GM19043 (cell line): ENCODE results near the gene ACADVL.

Source experiments
- ATAC-seq: cut with Tn5 transposase; IDR thresholded peaks from one replicate; pipeline ENCODE4 v1.9.1; 2021; ENCODE audit warnings: low read depth; ENCODE audit not compliant: unreplicated experiment

Gene ACADVL

DNA sequence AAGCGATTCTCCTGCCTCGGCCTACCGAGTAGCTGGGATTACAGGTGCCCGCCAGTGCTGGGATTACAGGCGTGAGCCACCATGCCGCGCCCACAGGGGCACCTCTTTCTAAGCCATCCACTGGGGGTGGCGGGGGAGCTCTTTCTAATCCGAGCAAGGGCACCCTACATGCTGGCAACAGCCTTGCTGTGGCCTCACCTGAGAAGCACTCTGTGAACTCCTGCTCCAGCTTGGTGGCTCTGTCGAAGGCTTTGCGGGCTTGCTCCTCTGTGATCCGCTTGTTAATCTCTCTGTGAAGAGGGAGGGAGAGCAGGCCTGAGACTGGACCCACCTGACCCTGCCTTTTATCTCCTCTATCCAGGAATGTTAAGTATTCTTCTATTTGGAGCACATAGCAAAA is 28.7 kb upstream of the ACADVL start:
- ATAC-seq, result no peak

DNA sequence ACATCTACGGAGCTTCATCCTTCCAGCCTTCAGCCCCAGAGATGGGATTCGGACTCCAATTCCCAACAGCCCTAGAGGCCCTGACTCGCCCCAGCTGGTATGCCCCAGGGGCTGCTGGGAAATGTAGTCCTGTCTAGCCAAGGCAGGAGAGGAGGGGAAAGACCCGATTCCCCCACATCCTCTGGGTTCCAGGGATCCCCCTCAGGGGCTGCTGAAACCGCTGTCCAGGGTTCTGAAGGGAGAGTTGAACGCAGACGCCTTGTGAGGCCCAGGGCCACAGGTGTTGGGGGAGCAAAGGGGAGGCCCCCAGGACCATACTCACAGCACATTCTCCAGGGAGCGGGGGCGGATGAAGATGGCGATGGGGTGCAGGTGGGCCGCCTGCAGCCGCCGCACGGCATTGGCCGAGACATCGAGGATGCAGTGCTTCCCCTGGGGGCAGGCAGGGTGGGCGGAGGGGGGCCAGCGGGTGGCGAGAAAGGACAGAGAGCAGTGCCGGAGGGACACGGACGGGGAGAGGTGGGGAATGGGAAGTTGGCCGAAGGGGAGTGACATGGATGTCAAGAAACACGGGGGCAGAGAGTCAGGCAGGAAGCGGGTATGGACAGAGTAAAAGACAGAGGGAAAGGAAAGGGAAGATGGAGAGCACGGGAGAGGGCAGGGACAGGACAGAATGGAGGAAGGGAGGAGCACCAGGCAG is 28.0 kb upstream of the ACADVL start:
- ATAC-seq, result no peak

DNA sequence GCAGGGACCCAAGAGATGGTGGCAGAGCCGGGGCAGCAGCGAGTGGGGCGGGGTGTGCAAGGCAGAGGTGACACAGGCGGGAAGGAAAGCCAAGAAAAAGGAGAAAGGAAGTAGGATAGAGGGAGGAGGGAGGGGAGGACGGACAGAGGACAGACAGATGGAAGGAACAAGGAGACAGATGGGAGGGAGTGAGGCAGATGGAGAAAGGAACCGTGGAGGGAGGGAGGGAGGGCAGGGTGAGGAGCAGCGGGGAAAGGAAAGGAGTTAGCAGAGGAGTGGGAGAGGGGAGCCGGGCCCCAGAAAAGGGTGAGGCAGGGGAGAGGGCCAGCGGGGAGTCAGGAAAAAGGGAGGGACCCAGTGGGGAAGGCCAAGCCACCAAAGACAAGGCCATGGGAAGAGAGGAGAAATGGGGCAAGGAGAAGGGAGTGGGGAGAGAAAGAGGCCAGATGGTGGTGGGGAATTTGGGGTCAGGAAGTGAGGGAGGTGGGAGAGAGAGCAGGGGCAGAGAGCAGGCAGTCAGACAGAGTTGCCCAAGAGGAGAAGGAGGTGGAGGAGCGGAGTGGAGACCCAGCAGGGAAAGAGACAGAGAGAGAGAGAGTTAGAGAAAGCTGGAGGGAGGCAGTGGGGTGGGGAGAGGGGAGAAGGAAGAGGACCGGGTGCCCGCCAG is 27.3 kb upstream of the ACADVL start:
- ATAC-seq, result no peak

DNA sequence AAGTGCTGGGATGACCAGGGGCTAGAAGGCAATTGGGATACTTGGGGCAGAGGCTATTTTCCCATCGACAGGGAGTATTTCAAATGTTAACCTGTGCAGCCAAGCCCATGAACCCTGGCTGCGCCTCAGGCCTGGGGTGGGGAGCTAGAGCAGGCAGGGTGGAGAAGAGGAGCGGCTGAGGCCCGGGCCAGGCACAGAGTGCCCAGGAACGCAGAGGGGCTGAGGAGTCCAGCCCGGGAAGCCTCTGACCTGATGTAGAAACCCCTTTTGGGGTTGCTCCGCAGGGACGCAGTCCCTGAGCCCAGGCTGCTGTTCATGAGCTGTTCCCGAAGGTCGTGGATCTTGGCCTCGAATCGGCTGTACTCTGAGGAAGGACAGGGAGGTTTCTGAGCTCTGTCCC is 23.8 kb upstream of the ACADVL start:
- no peak for ATAC-seq

DNA sequence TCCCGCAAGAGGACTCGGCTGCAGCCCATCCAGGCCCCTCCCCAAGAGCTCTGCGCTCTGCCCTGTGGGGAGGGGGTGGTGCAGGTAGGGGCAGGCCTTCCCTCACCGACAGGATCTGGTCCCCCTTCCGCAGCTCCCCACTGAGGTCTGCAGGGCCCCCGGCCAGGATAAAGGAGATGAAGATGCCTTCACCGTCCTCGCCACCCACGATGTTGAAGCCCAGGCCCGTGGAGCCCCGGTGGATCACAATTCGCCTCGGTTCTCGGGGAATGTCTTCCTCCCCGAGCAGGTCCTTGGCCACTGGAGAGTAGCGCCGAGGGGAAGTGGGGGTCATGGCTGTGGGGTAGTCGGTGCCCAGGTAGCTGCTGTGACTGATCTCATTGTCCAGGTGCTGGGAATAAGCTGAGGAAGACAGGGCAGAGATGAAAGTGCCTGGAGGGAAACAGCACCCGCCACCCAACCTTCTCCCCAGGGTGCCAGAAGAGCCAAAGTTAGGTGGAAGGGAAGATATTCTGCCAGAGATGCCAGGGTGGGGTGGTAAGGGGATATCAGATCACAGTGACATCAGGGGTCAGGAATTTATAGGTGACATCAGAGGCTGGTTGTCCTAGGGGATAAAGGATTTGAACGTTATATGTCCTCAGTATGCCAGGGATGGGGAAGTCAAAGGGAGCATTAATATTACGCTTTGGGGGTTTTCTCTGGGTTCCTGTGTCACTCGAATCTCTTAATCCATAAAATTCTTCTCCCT is 22.9 kb upstream of the ACADVL start:
- ATAC-seq, result no peak

- ATAC-seq, result no peak
Observed at GRCh38 chr17:7203391-7203790, 16.3 kb upstream of the ACADVL start.

- no peak for ATAC-seq
Observed at GRCh38 chr17:7204336-7204735, 15.4 kb upstream of the ACADVL start.

DNA sequence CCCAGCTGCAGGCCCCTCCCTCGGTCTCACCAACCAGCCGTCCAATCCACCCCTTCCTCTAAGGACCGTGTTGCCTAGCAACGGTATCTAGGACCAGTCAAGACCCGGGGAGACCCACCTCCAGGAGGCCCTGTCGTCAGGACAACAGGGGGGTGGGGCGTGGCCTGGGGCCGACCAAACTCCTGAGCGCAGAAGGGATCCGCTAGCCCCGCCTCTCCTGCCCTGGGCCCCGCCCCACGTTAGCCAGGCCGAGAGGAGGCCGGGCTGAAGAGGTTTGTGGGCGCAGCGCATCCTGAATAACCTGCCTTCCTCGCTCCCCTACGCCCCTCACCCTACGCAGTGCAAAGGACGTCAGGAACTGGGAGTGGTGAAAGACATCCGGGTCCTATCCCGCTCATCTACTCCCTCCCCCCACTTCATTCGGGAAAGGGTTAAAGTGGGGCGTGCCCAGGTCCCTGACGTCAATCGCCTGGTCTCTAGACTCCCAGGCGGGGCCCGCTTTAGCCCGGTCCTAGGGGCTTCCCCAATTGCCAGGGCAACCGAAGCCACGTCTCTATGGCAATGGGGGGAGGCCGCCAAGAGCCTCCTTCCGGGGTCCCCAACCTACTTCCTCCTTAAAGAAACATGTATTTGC is 14.8 kb upstream of the ACADVL start:
- ATAC-seq, result peak; percentile 81

DNA sequence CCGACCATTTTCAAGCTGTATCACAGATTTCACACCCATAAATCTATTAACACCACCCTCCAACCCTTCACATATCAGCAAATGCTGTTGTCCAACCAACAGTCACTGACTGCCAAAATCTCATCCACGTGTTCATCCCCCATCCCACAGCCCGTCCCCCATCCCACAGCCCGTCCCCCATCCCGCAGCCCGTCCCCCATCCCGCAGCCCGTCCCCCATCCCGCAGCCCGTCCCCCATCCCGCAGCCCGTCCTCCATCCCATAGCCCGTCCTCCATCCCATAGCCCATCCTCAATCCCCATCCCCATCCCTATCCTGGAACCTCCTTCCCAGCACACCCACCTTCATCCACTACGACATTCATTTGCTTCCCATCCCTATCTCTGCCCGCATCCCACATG is 14.2 kb upstream of the ACADVL start:
- no peak for ATAC-seq

DNA sequence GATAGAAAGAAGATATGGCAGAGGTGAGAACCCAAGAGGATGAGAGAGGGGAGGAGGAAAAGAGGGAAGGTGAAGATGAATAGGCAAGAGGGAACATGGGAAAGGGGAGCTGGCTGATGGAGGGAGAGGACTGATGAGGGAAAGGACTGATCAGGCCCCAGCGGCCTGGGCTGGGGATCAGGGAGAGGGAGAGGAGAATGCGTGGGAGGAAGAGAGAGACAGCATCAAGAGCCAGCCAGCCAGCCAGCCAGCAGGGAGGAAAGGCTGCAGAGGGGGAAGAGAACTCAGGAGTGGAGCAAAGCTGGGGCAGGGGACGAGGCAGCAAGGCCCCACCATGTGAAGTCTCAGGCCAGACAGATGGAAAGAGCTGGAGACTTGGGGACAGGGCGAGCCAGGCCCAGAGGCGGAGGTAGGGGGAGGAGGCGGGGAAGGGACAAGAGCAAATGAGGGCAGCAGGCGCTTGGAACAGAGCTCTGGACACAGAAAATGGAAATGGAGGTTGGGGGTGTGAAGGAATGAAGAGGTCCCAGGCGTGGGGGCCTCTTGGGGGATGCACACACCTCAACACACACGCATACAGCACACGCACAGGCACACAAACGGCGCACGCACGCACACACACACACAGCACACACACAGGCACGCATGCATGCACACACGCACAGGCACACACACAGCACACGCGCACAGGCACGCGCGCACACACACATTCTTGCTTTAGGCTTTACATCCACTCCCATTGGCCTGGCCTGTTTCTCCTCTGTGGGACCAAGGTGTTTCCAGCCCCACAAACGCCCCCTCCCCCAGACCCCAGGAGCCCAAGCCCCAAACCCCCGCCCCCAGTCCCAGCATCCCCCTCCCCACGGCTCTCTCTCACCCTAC is 12.4 kb upstream of the ACADVL start:
- no peak for ATAC-seq

- no peak for ATAC-seq
Observed at GRCh38 chr17:7208027-7208571, 11.6 kb upstream of the ACADVL start.

- ATAC-seq, result no peak
Observed at GRCh38 chr17:7208754-7209460, 10.8 kb upstream of the ACADVL start.

- no peak for ATAC-seq
Observed at GRCh38 chr17:7211491-7212273, 8.1 kb upstream of the ACADVL start.

DNA sequence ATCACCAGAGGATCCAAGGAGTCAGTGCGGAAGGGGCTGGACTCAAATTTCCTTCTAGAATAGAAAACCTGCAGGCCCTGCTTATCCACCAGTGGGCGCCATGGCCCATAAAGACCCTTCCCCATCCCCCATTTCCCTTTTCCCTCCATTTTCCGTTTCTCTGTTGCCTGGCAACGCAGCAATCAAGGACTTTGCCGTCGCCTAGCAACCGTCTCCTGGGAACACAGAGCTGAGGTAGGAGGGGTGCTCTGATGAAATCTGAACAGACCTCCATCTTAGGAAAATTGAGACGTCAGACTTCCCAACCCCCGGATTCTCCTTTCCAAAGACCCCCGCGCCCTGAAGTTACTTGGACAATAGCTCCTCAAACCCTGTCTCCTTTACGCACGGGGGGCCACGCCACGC is 5.8 kb upstream of the ACADVL start:
- ATAC-seq, result no peak

DNA sequence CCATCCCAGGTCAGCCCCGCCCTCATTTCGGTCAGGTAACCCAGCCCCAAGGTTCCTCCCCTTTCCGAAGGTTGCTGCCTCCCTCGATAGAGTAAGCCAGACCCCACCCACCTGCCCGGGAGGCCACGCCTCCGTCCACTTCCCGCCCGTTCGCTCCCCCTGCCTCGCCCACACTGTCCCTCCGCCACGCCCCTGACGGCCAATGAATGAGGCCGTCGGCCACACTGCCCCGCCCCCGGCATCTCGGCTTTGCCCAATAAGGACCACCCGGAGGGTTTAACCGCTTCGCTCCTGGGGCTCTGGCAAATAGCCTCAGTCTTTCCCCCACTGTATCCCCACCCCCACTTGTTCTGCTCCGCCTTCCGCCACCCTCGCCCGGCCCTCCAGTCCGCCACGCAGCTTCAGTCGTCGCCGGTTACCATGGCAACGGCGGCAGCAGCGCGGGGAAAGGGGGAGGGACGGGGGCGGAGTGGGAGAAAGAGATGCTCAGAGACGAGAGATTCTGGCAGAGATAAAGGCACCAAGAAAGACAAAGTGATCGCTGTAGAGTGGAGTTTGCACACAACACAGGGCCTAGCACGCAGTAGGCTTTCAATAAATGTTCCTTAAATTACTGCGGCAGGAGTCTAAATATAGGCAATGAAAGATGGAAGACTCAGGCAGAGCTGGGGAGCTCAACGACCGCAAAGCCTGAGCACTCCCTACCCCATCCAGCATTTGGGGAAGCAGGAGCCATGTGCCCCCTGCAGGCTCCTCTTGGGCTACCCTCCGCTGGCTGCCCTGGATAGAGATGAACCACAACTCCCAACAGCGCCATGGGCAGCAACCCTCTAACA is 5.2 kb upstream of the ACADVL start:
- peak; percentile 63 for ATAC-seq

- ATAC-seq, result no peak
Observed at GRCh38 chr17:7215136-7215638, 4.6 kb upstream of the ACADVL start.

GRCh38 chr17:7215652-7216180 is 4.0 kb upstream of the ACADVL start:
- ATAC-seq, result no peak
